GM21723 (cell line): ENCODE measurements around the gene LCLAT1.
"Not testable (repeated sequence)": the region's sequence is repeated elsewhere in the genome, so short reads cannot be mapped to it uniquely, and the experiment has no call there.

ENCODE experiments used
- ATAC-seq: cut with Tn5 transposase; IDR thresholded peaks from one replicate; pipeline ENCODE4 v1.9.1; 2021; ENCODE audit warnings: mild to moderate bottlenecking, moderate library complexity; ENCODE audit not compliant: unreplicated experiment

Gene LCLAT1

GRCh38 chr2:30453498-30453897 is 6.5 kb downstream of the LCLAT1 start:
- no peak for ATAC-seq

GRCh38 chr2:30454571-30454970 is 7.5 kb downstream of the LCLAT1 start:
- ATAC-seq = no peak

GRCh38 chr2:30455114-30455738 is 8.2 kb downstream of the LCLAT1 start:
- no peak for ATAC-seq

GRCh38 chr2:30456106-30456505 is 9.1 kb downstream of the LCLAT1 start:
- ATAC-seq = no peak

- ATAC-seq = no peak
Measured at GRCh38 chr2:30456579-30456978, 9.5 kb downstream of the LCLAT1 start.

GRCh38 chr2:30457296-30457695 is 10.2 kb downstream of the LCLAT1 start:
- no peak for ATAC-seq

- ATAC-seq = no peak
Measured at GRCh38 chr2:30459140-30459539, 12.1 kb downstream of the LCLAT1 start.

GRCh38 chr2:30462131-30462857 is 15.2 kb downstream of the LCLAT1 start:
- no peak for ATAC-seq

GRCh38 chr2:30463535-30463934 is 16.5 kb downstream of the LCLAT1 start:
- ATAC-seq = no peak

- no peak for ATAC-seq
Measured at GRCh38 chr2:30464544-30465170, 17.6 kb downstream of the LCLAT1 start.

- no peak for ATAC-seq
Measured at GRCh38 chr2:30465171-30465545, 18.1 kb downstream of the LCLAT1 start.

GRCh38 chr2:30466216-30466615 is 19.2 kb downstream of the LCLAT1 start:
- ATAC-seq = no peak

- not testable (repeated sequence) for ATAC-seq
Measured at GRCh38 chr2:30467062-30467826, 20.2 kb downstream of the LCLAT1 start.

- no peak for ATAC-seq
Measured at GRCh38 chr2:30470426-30470825, 23.4 kb downstream of the LCLAT1 start.

GRCh38 chr2:30472326-30472725 is 25.3 kb downstream of the LCLAT1 start:
- no peak for ATAC-seq

- ATAC-seq = no peak
Measured at GRCh38 chr2:30475542-30475941, 28.5 kb downstream of the LCLAT1 start.

GRCh38 chr2:30476636-30477035 is 29.6 kb downstream of the LCLAT1 start:
- no peak for ATAC-seq

- no peak for ATAC-seq
Measured at GRCh38 chr2:30480703-30481322, 33.8 kb downstream of the LCLAT1 start.

- no peak for ATAC-seq
Measured at GRCh38 chr2:30481323-30481800, 34.3 kb downstream of the LCLAT1 start.

- ATAC-seq = no peak
Measured at GRCh38 chr2:30482011-30482410, 35.0 kb downstream of the LCLAT1 start.

- ATAC-seq = no peak
Measured at GRCh38 chr2:30484145-30484544, 37.1 kb downstream of the LCLAT1 start.
